GM10847 (cell line): ENCODE results near the gene TFPT.
A peak's percentile ranks its signal among the peaks of the same experiment; 100 is the strongest.

Experiments used
- POLR2A ChIP-seq: IDR thresholded peaks from 2 replicates; pipeline ENCODE4 v1.6.1; 2011; ENCODE audit not compliant: insufficient read length; ENCODE audit errors: extremely low read depth

The TFPT gene

GRCh38 chr19:54115109-54116063 lies at the start of gene TFPT, which contains the start of gene PRPF31:
TFPT (minus strand) TSS chr19:54115657; CDS start chr19:54115269, 388 bp downstream.
PRPF31 (plus strand) TSS chr19:54115754; CDS start chr19:54118279, 2,525 bp downstream.
- TF ChIP-seq POLR2A: peak; percentile 60

GRCh38 chr19:54165222-54165621 lies 49.8 kb upstream of the TFPT start:
- TF ChIP-seq POLR2A: no peak

GRCh38 chr19:54164369-54165068 lies 49.1 kb upstream of the TFPT start:
- no peak for TF ChIP-seq POLR2A

- no peak for TF ChIP-seq POLR2A
These were observed 47.4 kb upstream of the TFPT start for GRCh38 chr19:54162884-54163283.

- TF ChIP-seq POLR2A: no peak
These were observed 46.9 kb upstream of the TFPT start for GRCh38 chr19:54162241-54162805.

- TF ChIP-seq POLR2A: no peak
These were observed 45.4 kb upstream of the TFPT start for GRCh38 chr19:54160854-54161253.

GRCh38 chr19:54160182-54160811 lies 44.8 kb upstream of the TFPT start:
- TF ChIP-seq POLR2A: no peak

- peak; percentile 82 for TF ChIP-seq POLR2A
These were observed 44.1 kb upstream of the TFPT start, which contains the start of gene LENG1 for GRCh38 chr19:54159352-54160181. LENG1 (minus strand) TSS chr19:54159721; CDS start chr19:54159695, 26 bp downstream.

GRCh38 chr19:54158812-54159351 lies 43.4 kb upstream of the TFPT start:
- TF ChIP-seq POLR2A: no peak

- TF ChIP-seq POLR2A: no peak
These were observed 41.5 kb upstream of the TFPT start for GRCh38 chr19:54156953-54157352.

GRCh38 chr19:54156490-54156889 lies 41.0 kb upstream of the TFPT start:
- TF ChIP-seq POLR2A: no peak

- TF ChIP-seq POLR2A: no peak
These were observed 40.2 kb upstream of the TFPT start for GRCh38 chr19:54155694-54156093.

- no peak for TF ChIP-seq POLR2A
These were observed 39.3 kb upstream of the TFPT start for GRCh38 chr19:54154603-54155345.
